C4-2B (cell line): ENCODE measurements around the gene TMEM72.

Experiments
- CTCF ChIP-seq: fragments of 450-650 bp; conservative IDR thresholded peaks from 2 replicates; pipeline ENCODE4 v1.5.1; 2017; ENCODE audit warnings: mild to moderate bottlenecking
- ZFX ChIP-seq: fragments of 450-650 bp; IDR thresholded peaks from 2 replicates; pipeline ENCODE4 v1.6.1; 2017

GRCh38 chr10:44978213-44978569 lies 67.1 kb downstream of the TMEM72 start:
- TF ChIP-seq CTCF (no peak), ZFX (no peak)
